NCI-H2107 treated with DMSO at 0.1 percent for 48 hours (cell line): Measurements from ENCODE around the gene CLEC4C.

ENCODE experiments used
- DNase-seq: peaks from one replicate; lab custom pipeline; 2025; ENCODE audit not compliant: unreplicated experiment; lab: John Stamatoyannopoulos, UW

Gene CLEC4C

GRCh38 chr12:7729746-7730145, 17.4 kb downstream of the CLEC4C start:
- DNase-seq = no peak

GRCh38 chr12:7723926-7724325, 23.2 kb downstream of the CLEC4C start:
- DNase-seq = no peak

GRCh38 chr12:7719946-7720730, 27.0 kb downstream of the CLEC4C start:
- no peak for DNase-seq

- no peak for DNase-seq
These were observed 30.8 kb downstream of the CLEC4C start for GRCh38 chr12:7716381-7716780.

- no peak for DNase-seq
These were observed 34.2 kb downstream of the CLEC4C start for GRCh38 chr12:7712841-7713442.

- DNase-seq = no peak
These were observed 36.0 kb downstream of the CLEC4C start, which contains the start of gene DPPA3 for GRCh38 chr12:7711133-7711532. DPPA3 (plus strand) TSS chr12:7711433; CDS start chr12:7711571, 138 bp downstream.

- no peak for DNase-seq
These were observed 37.1 kb downstream of the CLEC4C start for GRCh38 chr12:7709969-7710675.

- no peak for DNase-seq
These were observed 41.3 kb downstream of the CLEC4C start for GRCh38 chr12:7705846-7706245.

GRCh38 chr12:7695566-7696197, 51.5 kb downstream of the CLEC4C start, which contains the start of gene GDF3:
GDF3 (minus strand) TSS chr12:7695775; CDS start chr12:7695728, 47 bp downstream.
- DNase-seq = no peak

GRCh38 chr12:7695237-7695560, 52.0 kb downstream of the CLEC4C start:
- DNase-seq = no peak

GRCh38 chr12:7694556-7695236, 52.5 kb downstream of the CLEC4C start:
- DNase-seq = no peak

- DNase-seq = no peak
These were observed 53.4 kb downstream of the CLEC4C start for GRCh38 chr12:7693793-7694192.

GRCh38 chr12:7681535-7681934, 65.6 kb downstream of the CLEC4C start:
- DNase-seq = no peak
